T-helper 2 cell (primary cell): ENCODE measurements around the gene HNRNPAB.

Source experiments
- DNase-seq, 5 experiments: peaks; one replicate each; pipeline versions ENCODE4 v3.0.0 to v3.0.0-alpha.2; 2012 to 2022
- total RNA-seq, 2 donors: gene quantifications; one replicate each; lab custom pipeline; 2026; lab: John Stamatoyannopoulos, UW

HNRNPAB gene
- total RNA-seq, result 102 to 124 reads per million in 2 donors

GRCh38 chr5:178204182-178204934 lies at the start of gene HNRNPAB:
HNRNPAB (plus strand) TSS chr5:178204533; CDS start chr5:178204838, 305 bp downstream.
- DNase-seq, result peak; percentile 90 to 97 (median 93)

DNA sequence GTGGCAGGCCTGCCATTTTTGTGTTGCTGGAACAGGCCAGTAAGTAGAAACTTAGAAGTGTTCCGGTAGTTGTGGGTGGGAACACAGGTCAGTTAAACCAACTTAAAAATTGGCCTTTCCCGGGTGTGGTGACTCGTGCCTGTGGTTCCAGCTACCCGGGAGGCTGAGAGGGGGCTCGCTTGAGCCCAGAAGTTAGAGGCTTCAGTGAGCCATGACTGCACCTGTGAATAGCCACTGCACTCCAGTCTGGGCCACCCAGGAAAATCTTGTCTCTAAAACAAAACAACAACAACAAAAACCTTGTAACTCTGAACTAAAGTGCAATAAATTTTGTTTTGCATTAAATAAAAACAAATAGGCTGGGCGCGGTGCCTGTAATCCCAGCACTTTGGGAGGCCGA lies 49.3 kb upstream of the HNRNPAB start:
- no peak for DNase-seq

DNA sequence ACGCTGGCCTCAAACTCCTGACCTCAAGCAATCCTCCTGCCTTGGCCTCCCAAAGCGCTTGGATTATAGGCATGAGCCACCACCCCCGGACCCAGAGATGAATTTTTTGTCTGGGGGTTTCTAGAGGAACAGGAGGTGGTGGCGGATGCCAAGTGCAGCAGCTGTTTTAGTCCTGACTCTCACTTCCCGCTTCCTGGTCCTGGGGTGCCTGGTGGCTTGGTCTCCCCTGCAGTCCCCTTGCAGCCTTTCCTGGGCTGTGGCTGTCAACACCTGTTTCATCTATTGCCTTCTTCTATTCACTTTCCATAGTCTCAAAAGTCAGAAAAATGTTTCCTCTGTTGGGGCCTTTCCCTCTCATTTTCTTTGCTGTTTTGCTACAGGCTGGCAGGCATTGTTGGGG lies 44.2 kb upstream of the HNRNPAB start:
- no peak for DNase-seq

DNA sequence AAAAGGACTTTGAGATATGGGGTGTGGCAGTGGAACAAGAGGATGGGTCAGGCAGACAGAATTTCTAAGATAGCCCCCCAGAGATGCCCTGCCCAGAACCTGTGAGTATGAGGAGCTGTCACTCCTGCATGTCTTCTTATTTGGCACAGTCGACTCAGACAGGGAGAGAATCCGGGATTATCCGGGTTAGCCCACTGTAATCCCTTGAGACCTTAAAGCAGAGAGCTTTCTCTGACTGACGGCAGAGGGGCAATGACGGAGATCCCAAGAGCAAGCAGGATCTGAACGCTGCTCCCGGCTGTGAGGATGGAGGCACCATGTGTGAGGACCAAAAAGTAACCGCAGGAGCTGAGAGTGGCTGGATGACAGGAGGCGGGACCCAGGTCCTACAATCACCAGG lies 41.9 kb upstream of the HNRNPAB start:
- DNase-seq, result no peak

- peak; percentile 73 to 94 (median 83) for DNase-seq
These were observed 40.3 kb upstream of the HNRNPAB start for GRCh38 chr5:178163772-178164735.

GRCh38 chr5:178165581-178165980 lies 38.8 kb upstream of the HNRNPAB start:
- DNase-seq, result no peak

DNA sequence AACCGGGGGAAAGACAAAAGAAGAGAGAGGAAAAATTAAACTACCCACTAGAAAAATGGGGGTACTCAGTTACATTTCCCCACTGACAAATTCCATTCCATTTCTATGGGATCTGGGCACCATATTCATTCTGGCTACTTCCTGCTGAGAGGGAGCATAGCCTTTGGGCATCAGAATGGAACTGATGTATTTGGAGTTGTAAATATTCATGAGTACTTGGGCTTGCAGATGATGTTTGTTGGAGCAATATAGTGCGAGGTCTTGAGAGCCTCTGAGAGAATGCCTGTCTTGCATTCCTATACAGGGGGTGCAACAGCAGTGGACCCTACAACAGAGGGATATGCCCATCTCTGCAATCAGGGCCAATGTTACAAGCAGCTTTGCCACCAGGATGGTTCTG lies 33.9 kb upstream of the HNRNPAB start:
- DNase-seq, result no peak

- no peak for DNase-seq
These were observed 29.9 kb upstream of the HNRNPAB start for GRCh38 chr5:178174456-178174855.

GRCh38 chr5:178176791-178177190 lies 27.5 kb upstream of the HNRNPAB start:
- no peak for DNase-seq

- DNase-seq, result no peak
These were observed 26.8 kb upstream of the HNRNPAB start for GRCh38 chr5:178177569-178177968.

- no peak for DNase-seq
These were observed 24.0 kb upstream of the HNRNPAB start for GRCh38 chr5:178180141-178180863.

GRCh38 chr5:178182158-178182876 lies 22.0 kb upstream of the HNRNPAB start:
- DNase-seq, result no peak

- peak in 1 of 5 experiments; percentile 16 for DNase-seq
These were observed 17.9 kb upstream of the HNRNPAB start for GRCh38 chr5:178186427-178186826.

DNA sequence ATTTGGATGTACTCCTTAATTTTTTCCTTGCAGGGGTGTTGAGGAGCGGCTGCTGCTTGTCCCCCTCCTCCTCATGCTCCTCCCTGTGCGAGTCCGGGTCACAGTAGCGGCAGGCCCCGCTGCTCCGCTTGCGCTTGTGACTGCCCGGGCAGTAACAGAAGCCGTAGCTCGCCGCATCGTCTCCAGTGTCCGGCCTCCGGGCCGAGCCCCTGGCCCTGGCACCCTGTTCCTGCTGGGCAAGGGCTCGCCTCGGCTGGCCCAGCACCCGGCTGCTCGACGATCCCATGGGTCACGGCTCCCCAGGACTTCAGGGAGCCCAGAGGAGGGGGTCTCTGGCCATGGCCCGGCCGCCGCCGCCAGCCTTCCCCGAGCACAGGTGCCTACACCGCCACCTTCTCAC lies 17.3 kb upstream of the HNRNPAB start, which contains the start of gene GMCL2:
TSS of gene GMCL2 (minus strand) at position 358 of the 400 bp plus-strand sequence. CDS start at position 286, 72 bp downstream.
- DNase-seq, result no peak

DNA sequence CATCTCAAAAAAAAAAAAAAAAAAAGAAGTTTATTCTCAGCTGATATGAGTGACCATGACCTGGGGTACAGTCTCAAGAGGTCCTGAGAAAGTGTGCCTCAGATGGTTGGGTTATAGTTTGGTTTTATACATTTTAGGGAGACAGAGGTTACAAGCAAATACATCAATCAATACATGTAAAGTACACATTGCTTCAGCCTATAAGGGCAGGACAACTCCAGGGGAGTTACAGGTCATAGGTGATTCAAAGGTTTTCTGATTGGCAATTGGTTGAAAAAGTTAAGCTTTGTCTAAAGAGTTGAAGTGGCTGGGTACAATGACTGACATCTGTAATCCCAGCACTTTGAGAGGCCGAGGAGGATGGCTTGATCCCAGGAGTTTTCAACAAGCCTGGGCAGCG lies 14.9 kb upstream of the HNRNPAB start:
- DNase-seq, result no peak

DNA sequence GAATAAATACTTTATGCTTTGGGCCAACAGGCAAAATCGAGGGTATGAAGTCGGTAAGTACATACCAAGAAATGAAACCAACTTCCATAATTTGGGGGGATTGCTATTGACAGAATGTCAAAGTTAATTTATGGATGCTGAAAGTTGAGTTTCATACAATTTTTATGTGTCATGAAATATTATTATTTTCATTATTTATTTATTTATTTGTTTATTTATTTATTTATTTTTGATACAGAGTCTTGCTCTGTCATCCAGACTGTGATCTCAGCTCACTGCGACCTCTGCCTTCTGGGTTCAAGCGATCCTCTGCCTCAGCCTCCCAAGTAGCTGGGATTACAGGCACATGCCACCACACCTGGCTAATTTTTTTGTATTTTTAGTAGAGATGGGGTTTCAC lies 12.7 kb upstream of the HNRNPAB start:
- no peak for DNase-seq

DNA sequence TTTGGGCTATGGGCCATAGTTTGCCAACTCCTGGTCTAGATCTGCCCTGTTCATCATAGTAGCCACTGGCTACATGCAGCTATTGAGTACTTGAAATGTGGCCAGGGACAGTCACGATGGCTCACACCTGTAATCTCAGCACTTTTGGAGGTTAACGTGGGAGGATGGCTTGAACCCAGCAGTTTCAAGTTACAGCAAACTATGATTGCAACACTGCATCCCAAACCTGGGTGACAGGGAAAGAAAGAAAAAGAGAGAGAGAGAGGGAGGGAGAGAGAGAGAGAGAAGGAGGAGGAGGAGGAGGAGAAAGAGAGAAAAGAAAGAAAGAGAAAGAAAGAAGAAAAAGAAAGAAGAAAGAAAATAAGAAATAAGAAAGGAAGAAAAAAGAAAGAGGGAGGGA lies 12.1 kb upstream of the HNRNPAB start:
- DNase-seq, result no peak

GRCh38 chr5:178192787-178193186 lies 11.5 kb upstream of the HNRNPAB start:
- no peak for DNase-seq

GRCh38 chr5:178193251-178193809 lies 11.0 kb upstream of the HNRNPAB start:
- DNase-seq, result no peak

GRCh38 chr5:178194026-178194425 lies 10.3 kb upstream of the HNRNPAB start:
- DNase-seq, result no peak

- no peak for DNase-seq
These were observed 8.0 kb upstream of the HNRNPAB start for GRCh38 chr5:178196281-178196812.
